HL-60 (cell line): ENCODE measurements around the gene PCYT1A.

Source experiments
- DNase-seq, 2 experiments: peaks; one replicate each; pipeline ENCODE4 v3.0.0-alpha.2; 2010 to 2020; ENCODE audit warnings: low read depth in 1 of 2, low spot score in 1 of 2
- H3K27ac ChIP-seq: fragments of 250-450 bp; sonication (Bioruptor Pico); replicated peaks from 2 replicates; pipeline ENCODE4 v1.5.1; 2020; ENCODE audit warnings: mild to moderate bottlenecking, moderate library complexity
- H3K27me3 ChIP-seq: fragments of 250-450 bp; sonication (Bioruptor Pico); 2 replicates; pipeline ENCODE4 v1.5.1; 2021; ENCODE audit warnings: mild to moderate bottlenecking, moderate library complexity; ENCODE audit not compliant: insufficient read depth, poor library complexity, severe bottlenecking
- H3K4me3 ChIP-seq: replicated peaks from 2 replicates; pipeline ENCODE4 v1.5.1; 2011; ENCODE audit warnings: mild to moderate bottlenecking, control low read depth, low read length; ENCODE audit not compliant: insufficient read depth
- GABPA ChIP-seq: IDR thresholded peaks from 2 replicates; pipeline ENCODE4 v1.6.1; 2012; ENCODE audit warnings: low read depth
- POLR2AphosphoS5 ChIP-seq: IDR thresholded peaks from 2 replicates; pipeline ENCODE4 v1.6.1; 2012; ENCODE audit warnings: low read depth
- SPI1 ChIP-seq: IDR thresholded peaks from 2 replicates; pipeline ENCODE4 v1.6.1; 2012; ENCODE audit warnings: low read depth, mild to moderate bottlenecking, borderline replicate concordance
- TF ChIP-seq, protein P1 (sequence below): IDR thresholded peaks from 2 replicates; pipeline ENCODE4 v1.6.1; 2012; ENCODE audit warnings: low read depth; ENCODE audit not compliant: insufficient replicate concordance
- TF ChIP-seq, protein P2 (sequence below): IDR thresholded peaks from one replicate; pipeline ENCODE4 v1.5.1; 2011; ENCODE audit warnings: low read length, control low read depth, inconsistent platforms; ENCODE audit not compliant: insufficient read depth

The PCYT1A gene

DNA sequence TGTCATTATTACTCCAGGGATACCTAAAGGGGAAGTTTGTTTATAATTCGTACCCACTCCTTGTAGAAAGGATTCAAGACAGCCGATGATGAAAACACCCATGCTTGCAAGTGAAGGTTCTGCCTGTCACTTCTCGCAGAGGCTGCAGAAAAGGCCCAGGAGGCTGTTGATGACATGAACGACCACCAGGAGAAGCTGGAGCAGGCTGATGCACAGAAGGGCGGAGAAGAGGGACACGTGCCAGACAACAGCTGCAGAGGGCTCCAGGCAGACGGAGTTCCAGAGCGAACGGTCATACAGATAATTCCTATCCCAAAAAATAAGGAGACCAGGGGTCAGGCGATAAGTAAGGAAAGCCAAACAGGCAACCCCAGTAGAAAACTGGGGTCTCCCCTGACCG is 36.2 kb upstream of the PCYT1A start:
- no peak for TF ChIP-seq GABPA
- TF ChIP-seq, protein P1, sequence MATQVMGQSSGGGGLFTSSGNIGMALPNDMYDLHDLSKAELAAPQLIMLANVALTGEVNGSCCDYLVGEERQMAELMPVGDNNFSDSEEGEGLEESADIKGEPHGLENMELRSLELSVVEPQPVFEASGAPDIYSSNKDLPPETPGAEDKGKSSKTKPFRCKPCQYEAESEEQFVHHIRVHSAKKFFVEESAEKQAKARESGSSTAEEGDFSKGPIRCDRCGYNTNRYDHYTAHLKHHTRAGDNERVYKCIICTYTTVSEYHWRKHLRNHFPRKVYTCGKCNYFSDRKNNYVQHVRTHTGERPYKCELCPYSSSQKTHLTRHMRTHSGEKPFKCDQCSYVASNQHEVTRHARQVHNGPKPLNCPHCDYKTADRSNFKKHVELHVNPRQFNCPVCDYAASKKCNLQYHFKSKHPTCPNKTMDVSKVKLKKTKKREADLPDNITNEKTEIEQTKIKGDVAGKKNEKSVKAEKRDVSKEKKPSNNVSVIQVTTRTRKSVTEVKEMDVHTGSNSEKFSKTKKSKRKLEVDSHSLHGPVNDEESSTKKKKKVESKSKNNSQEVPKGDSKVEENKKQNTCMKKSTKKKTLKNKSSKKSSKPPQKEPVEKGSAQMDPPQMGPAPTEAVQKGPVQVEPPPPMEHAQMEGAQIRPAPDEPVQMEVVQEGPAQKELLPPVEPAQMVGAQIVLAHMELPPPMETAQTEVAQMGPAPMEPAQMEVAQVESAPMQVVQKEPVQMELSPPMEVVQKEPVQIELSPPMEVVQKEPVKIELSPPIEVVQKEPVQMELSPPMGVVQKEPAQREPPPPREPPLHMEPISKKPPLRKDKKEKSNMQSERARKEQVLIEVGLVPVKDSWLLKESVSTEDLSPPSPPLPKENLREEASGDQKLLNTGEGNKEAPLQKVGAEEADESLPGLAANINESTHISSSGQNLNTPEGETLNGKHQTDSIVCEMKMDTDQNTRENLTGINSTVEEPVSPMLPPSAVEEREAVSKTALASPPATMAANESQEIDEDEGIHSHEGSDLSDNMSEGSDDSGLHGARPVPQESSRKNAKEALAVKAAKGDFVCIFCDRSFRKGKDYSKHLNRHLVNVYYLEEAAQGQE: no peak
- TF ChIP-seq, protein P2, sequence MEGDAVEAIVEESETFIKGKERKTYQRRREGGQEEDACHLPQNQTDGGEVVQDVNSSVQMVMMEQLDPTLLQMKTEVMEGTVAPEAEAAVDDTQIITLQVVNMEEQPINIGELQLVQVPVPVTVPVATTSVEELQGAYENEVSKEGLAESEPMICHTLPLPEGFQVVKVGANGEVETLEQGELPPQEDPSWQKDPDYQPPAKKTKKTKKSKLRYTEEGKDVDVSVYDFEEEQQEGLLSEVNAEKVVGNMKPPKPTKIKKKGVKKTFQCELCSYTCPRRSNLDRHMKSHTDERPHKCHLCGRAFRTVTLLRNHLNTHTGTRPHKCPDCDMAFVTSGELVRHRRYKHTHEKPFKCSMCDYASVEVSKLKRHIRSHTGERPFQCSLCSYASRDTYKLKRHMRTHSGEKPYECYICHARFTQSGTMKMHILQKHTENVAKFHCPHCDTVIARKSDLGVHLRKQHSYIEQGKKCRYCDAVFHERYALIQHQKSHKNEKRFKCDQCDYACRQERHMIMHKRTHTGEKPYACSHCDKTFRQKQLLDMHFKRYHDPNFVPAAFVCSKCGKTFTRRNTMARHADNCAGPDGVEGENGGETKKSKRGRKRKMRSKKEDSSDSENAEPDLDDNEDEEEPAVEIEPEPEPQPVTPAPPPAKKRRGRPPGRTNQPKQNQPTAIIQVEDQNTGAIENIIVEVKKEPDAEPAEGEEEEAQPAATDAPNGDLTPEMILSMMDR: no peak
- TF ChIP-seq SPI1: no peak
- no peak for TF ChIP-seq POLR2AphosphoS5
- no peak overlapping the region for H3K27ac ChIP-seq
- no peak for DNase-seq
- no peaks in the 10 kb centered on the region for H3K27me3 ChIP-seq
- H3K4me3 ChIP-seq: no peak overlapping the region

DNA sequence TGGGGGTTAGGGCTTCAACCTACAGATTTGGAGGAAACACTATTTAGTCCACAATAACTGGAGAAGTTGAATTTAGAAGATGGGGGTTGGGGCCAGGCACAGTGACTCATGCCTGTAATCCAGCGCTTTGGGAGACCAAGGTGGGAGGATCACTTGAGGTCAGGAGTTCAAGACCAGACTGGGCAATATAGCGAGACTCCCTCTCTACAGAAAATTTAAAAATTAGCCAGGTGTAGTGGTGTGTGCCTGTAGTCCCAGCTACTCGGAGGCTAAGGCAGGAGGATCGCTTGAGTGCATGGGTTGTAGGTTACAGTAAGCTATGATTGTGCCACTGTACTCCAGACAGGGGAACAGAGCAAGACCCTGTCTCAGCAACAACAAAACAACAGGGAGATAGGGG is 35.5 kb upstream of the PCYT1A start:
- no peak for DNase-seq
- H3K4me3 ChIP-seq: no peak overlapping the region
- TF ChIP-seq POLR2AphosphoS5 (no peak), GABPA (no peak), SPI1 (no peak)
- TF ChIP-seq, protein P2: no peak
- TF ChIP-seq, protein P1: no peak

DNA sequence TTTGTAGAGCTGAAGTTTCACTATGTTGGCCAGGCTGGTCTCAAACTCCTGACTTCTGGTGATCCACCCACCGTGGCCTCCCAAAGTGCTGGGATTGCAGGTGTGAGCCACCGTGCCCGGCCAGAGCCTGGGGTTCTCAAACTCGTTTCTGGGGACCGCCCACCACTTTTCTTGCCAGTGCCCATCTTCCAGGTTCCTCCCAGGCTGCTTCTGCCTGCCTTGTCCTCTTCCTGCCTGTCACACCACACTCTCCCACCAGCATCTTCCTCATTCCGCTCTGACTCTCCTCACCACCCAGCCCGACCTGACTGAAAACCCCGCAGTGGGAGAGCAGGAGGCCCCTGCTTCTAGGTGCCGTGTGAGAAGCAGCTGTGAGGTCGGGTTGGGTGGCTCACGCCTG is 33.6 kb upstream of the PCYT1A start:
- no peaks in the 10 kb centered on the region for H3K27me3 ChIP-seq
- H3K27ac ChIP-seq: peak overlapping the region; percentile 16; the same call in 1 of the 2 replicates
- DNase-seq: peak; percentile 39 to 85
- no peak overlapping the region for H3K4me3 ChIP-seq
- no peak for TF ChIP-seq POLR2AphosphoS5
- peak; percentile 17; the same call in 1 of the 2 replicates for TF ChIP-seq GABPA
- peak; percentile 59; the same call in 1 of the 2 replicates for TF ChIP-seq SPI1
- TF ChIP-seq, protein P2: no peak
- TF ChIP-seq, protein P1: no peak

More for the DNA sequence above, 35.5 kb upstream of the PCYT1A start:
- no peak overlapping the region for H3K27ac ChIP-seq
- H3K27me3 ChIP-seq: no peaks in the 10 kb centered on the region
